BE2C (cell line): ENCODE measurements around the gene ZNF514.
A peak's percentile ranks its signal among the peaks of the same experiment; 100 is the strongest.

Experiments used
- DNase-seq: peaks from one replicate; pipeline ENCODE4 v3.0.0-alpha.2; 2020
- H3K27me3 ChIP-seq: fragments of 250-450 bp; sonication (Bioruptor Pico); 2 replicates; pipeline ENCODE4 v1.5.1; 2020; ENCODE audit warnings: mild to moderate bottlenecking
- H3K36me3 ChIP-seq: fragments of 250-450 bp; sonication (Bioruptor Pico); 2 replicates; pipeline ENCODE4 v1.5.1; 2020; ENCODE audit warnings: mild to moderate bottlenecking
- H3K4me1 ChIP-seq: fragments of 250-450 bp; sonication (Bioruptor Pico); 2 replicates; pipeline ENCODE4 v1.5.1; 2020
- H3K4me3 ChIP-seq: 2 replicates; pipeline ENCODE4 v1.5.1; 2011; ENCODE audit warnings: low read depth, low read length
- H3K9me3 ChIP-seq: fragments of 250-450 bp; sonication (Bioruptor Pico); 2 replicates; pipeline ENCODE4 v1.5.1; 2020
- TF ChIP-seq, protein P1 (sequence below): IDR thresholded peaks from 2 replicates; pipeline ENCODE4 v1.5.1; 2012; ENCODE audit warnings: mild to moderate bottlenecking, low read depth, low read length

Gene ZNF514

GRCh38 chr2:95174031-95174542 is 14.4 kb upstream of the ZNF514 start:
- no peak for DNase-seq
- TF ChIP-seq, protein P1, sequence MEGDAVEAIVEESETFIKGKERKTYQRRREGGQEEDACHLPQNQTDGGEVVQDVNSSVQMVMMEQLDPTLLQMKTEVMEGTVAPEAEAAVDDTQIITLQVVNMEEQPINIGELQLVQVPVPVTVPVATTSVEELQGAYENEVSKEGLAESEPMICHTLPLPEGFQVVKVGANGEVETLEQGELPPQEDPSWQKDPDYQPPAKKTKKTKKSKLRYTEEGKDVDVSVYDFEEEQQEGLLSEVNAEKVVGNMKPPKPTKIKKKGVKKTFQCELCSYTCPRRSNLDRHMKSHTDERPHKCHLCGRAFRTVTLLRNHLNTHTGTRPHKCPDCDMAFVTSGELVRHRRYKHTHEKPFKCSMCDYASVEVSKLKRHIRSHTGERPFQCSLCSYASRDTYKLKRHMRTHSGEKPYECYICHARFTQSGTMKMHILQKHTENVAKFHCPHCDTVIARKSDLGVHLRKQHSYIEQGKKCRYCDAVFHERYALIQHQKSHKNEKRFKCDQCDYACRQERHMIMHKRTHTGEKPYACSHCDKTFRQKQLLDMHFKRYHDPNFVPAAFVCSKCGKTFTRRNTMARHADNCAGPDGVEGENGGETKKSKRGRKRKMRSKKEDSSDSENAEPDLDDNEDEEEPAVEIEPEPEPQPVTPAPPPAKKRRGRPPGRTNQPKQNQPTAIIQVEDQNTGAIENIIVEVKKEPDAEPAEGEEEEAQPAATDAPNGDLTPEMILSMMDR: no peak

DNA sequence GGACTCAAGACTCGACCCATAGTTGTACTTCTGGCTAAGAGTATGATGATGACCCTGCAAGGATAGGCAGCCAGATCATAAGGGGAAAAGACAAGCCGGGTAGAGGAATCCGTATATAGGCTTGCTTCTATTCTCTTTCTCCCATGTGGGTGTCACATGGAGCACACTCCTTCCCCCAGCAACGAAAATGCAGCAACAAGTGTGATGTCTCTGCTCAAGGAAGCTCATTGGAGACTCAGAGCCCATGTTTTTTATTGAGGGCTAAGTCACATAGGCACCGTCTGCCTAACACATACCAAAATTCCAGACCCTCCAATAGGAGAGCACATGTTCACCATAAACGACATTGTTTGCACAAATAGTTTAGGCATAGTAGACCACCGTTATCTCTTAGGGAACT is 12.3 kb upstream of the ZNF514 start:
- TF ChIP-seq, protein P1: no peak
- no peaks in the 10 kb centered on the region for H3K9me3 ChIP-seq
- no peaks in the 10 kb centered on the region for H3K36me3 ChIP-seq
- H3K27me3 ChIP-seq: no peaks in the 10 kb centered on the region
- no peak overlapping the region for H3K4me3 ChIP-seq
- no peaks in the 10 kb centered on the region for H3K4me1 ChIP-seq
- DNase-seq: no peak

More at GRCh38 chr2:95174031-95174542, 14.4 kb upstream of the ZNF514 start:
- no peaks in the 10 kb centered on the region for H3K27me3 ChIP-seq
- H3K4me3 ChIP-seq: no peak overlapping the region
- H3K9me3 ChIP-seq: no peaks in the 10 kb centered on the region
- no peaks in the 10 kb centered on the region for H3K36me3 ChIP-seq
- H3K4me1 ChIP-seq: no peaks in the 10 kb centered on the region

DNA sequence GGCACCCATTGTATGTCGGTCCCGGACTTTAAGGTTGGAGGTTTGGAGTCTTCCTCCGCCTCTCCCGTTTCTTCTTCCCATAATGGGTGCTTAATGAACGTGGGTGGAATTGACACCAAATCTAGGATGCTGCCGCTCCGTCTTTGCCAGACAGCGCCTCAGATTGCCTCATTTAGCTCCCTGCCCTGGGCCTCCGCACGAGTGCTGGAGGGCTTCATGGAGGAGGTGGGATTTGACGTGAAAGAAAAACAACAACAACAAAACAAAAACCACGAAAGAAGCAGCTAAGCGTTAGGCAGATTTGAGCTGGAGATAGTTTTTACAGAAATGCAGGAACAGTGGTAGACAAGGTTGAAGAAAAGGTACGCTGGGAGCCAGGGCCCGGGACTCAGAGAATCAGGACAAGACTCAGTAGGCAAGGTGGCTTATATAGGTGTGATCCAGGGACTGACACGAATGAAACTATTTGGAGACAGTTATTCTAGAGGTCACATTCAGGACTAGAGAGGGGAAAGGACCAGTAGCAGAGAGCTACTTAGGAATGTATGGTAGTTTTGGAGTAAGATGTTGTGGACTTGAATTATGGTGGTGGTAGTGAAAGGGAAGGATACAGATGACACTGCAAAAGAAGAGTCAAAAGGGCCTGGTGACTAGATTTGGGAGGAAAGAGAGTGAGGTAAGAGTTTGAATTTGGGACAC is 6.6 kb upstream of the ZNF514 start:
- no peak for DNase-seq
- H3K4me3 ChIP-seq: peak overlapping the region; percentile 79
- H3K9me3 ChIP-seq: no peaks in the 10 kb centered on the region
- H3K4me1 ChIP-seq: no peaks in the 10 kb centered on the region
- H3K36me3 ChIP-seq: no peaks in the 10 kb centered on the region
- TF ChIP-seq, protein P1: no peak
- H3K27me3 ChIP-seq: no peaks in the 10 kb centered on the region

DNA sequence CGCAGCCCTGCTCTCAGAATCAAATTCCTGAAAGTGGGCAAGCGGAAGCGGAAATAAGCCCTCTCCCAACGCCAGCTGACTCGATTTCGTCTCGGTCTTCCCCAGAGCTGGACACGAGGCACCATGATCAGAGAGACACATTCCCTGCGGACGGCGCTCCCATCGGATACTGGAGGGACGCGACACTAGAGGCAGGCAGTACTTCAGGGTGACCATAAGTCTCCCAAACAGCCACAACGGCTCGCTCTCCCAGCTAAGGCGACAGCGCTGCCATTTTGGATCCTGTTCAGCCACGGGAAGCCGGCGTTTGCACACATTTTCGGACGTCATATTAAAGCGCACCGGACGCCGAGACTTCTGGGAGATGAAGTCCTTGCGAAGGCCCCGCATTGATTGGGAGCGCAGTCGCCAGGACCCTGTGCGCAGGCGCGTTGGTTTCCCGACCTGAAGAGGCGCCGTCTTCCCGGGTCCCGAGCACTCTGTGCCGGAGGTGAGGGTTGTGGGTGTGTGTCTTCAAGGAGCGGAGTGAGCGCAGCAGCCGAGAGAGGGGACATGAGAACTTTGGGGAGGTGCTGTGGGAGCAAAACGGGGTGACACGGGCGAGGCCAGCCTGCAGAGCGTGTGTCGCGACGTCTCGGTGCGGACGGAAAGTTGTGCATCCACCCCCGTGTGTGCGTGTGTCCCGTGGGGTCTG is 5.9 kb upstream of the ZNF514 start, which contains the start of gene ZNF2:
Gene ZNF2 (plus strand): TSS at position 439 of the 694 bp plus-strand sequence. CDS start 10,418 bp downstream, outside the sequence.
- Histone ChIP-seq H3K36me3 (no peaks in the 10 kb centered on the region), H3K27me3 (no peaks in the 10 kb centered on the region), H3K9me3 (no peaks in the 10 kb centered on the region), H3K4me3 (peak within 1 kb of the TSS; percentile 79), H3K4me1 (no peaks in the 10 kb centered on the region)
- TF ChIP-seq, protein P1: no peak
- DNase-seq: peak; percentile 90

DNA sequence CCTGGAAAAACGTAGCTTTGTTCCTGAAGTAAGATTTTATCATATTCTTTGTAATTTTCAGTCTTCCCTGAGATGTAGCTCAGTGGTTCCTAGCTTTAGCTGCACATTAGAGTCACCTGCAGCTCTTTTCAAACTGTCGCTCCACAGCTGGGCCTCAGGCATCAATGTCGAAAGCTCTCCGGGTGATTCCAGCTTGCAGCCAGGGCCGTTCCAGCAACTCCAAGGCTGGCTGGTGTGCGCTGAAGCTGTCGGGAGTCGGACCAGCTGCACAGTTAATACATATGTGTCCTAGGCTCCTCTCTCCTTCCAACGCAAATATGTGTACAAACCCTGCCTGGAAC is 5.4 kb upstream of the ZNF514 start:
- Histone ChIP-seq H3K4me1 (no peaks in the 10 kb centered on the region), H3K9me3 (no peaks in the 10 kb centered on the region), H3K4me3 (peak overlapping the region; percentile 79), H3K27me3 (no peaks in the 10 kb centered on the region), H3K36me3 (no peaks in the 10 kb centered on the region)
- TF ChIP-seq, protein P1: no peak
- no peak for DNase-seq
